RWPE2 (cell line): ENCODE results near the gene WASF2.
"Not testable (repeated sequence)": the region's sequence is repeated elsewhere in the genome, so short reads cannot be mapped to it uniquely, and the experiment has no call there.

Source experiments
- ATAC-seq: fragments of 200-7000 bp; cut with Tn5 transposase; 3 replicates; pipeline ENCODE4 v1.9.1; 2021; ENCODE audit warnings: low read depth
- DNase-seq: peaks from one replicate; pipeline ENCODE4 v3.0.0-alpha.2; 2020; ENCODE audit warnings: low spot score
- H3K27ac ChIP-seq: fragments of 450-650 bp; 2 replicates; pipeline ENCODE4 v1.5.1; 2017; ENCODE audit warnings: mild to moderate bottlenecking; ENCODE audit not compliant: poor library complexity, severe bottlenecking
- H3K27me3 ChIP-seq: fragments of 250-450 bp; sonication (Bioruptor Pico); 2 replicates; pipeline ENCODE4 v1.5.1; 2021; ENCODE audit warnings: mild to moderate bottlenecking, moderate library complexity; ENCODE audit not compliant: insufficient read depth, poor library complexity, severe bottlenecking
- H3K36me3 ChIP-seq: fragments of 250-450 bp; sonication (Bioruptor Pico); 2 replicates; pipeline ENCODE4 v1.5.1; 2020; ENCODE audit warnings: low read depth, mild to moderate bottlenecking, moderate library complexity
- H3K4me1 ChIP-seq: fragments of 250-450 bp; sonication (Bioruptor Pico); 2 replicates; pipeline ENCODE4 v1.5.1; 2021; ENCODE audit warnings: mild to moderate bottlenecking, moderate library complexity; ENCODE audit not compliant: insufficient read depth, poor library complexity, severe bottlenecking
- H3K4me3 ChIP-seq: fragments of 250-450 bp; sonication (Bioruptor Pico); 2 replicates; pipeline ENCODE4 v1.5.1; 2021; ENCODE audit warnings: mild to moderate bottlenecking, moderate library complexity; ENCODE audit not compliant: severe bottlenecking
- H3K9me3 ChIP-seq: fragments of 250-450 bp; sonication (Bioruptor Pico); 2 replicates; pipeline ENCODE4 v1.5.1; 2021; ENCODE audit warnings: mild to moderate bottlenecking, moderate library complexity; ENCODE audit not compliant: severe bottlenecking
- CTCF ChIP-seq: fragments of 450-650 bp; IDR thresholded peaks from one replicate; pipeline ENCODE4 v1.5.1; 2017; ENCODE audit warnings: mild to moderate bottlenecking, moderate library complexity; ENCODE audit not compliant: poor library complexity, severe bottlenecking

The WASF2 gene

GRCh38 chr1:27478098-27478497, 11.9 kb downstream of the WASF2 start:
- Histone ChIP-seq H3K9me3 (no peaks in the 10 kb centered on the region), H3K27ac (no peak overlapping the region), H3K27me3 (no peaks in the 10 kb centered on the region), H3K36me3 (peaks cover 27% of the 10 kb centered on the region), H3K4me1 (peaks cover 30% of the 10 kb centered on the region), H3K4me3 (no peak overlapping the region)
- DNase-seq (no peak), ATAC-seq (no peak)
- no peak for TF ChIP-seq CTCF

GRCh38 chr1:27476237-27476636, 13.7 kb downstream of the WASF2 start:
- Histone ChIP-seq H3K4me1 (peaks cover 16% of the 10 kb centered on the region), H3K4me3 (no peak overlapping the region), H3K9me3 (no peaks in the 10 kb centered on the region), H3K27me3 (no peaks in the 10 kb centered on the region), H3K36me3 (peaks cover 27% of the 10 kb centered on the region), H3K27ac (no peak overlapping the region)
- no peak for ATAC-seq
- no peak for DNase-seq
- TF ChIP-seq CTCF = no peak

- H3K4me1 ChIP-seq = peaks cover 16% of the 10 kb centered on the region
- H3K27me3 ChIP-seq = no peaks in the 10 kb centered on the region
- no peak for TF ChIP-seq CTCF
- no peak for DNase-seq
- no peak overlapping the region for H3K27ac ChIP-seq
- no peak for ATAC-seq
- H3K4me3 ChIP-seq = no peak overlapping the region
- H3K9me3 ChIP-seq = no peaks in the 10 kb centered on the region
- H3K36me3 ChIP-seq = peaks cover 27% of the 10 kb centered on the region
Observed at GRCh38 chr1:27475720-27476119, 14.2 kb downstream of the WASF2 start.

GRCh38 chr1:27473755-27474154, 16.2 kb downstream of the WASF2 start:
- H3K4me1 ChIP-seq = peaks cover 16% of the 10 kb centered on the region
- no peak for ATAC-seq
- no peaks in the 10 kb centered on the region for H3K9me3 ChIP-seq
- no peak for DNase-seq
- H3K27me3 ChIP-seq = no peaks in the 10 kb centered on the region
- peaks cover 24% of the 10 kb centered on the region for H3K36me3 ChIP-seq
- TF ChIP-seq CTCF = no peak
- H3K27ac ChIP-seq = no peak overlapping the region
- H3K4me3 ChIP-seq = no peak overlapping the region

GRCh38 chr1:27472098-27472497, 17.9 kb downstream of the WASF2 start:
- not testable (repeated sequence) for ATAC-seq, H3K4me3 ChIP-seq, H3K9me3 ChIP-seq, H3K27ac ChIP-seq, H3K27me3 ChIP-seq, DNase-seq
- peaks cover 15% of the 10 kb centered on the region for H3K36me3 ChIP-seq
- peaks cover 12% of the 10 kb centered on the region for H3K4me1 ChIP-seq
